HT-29 (cell line): ENCODE measurements around the gene ATF5. TPM values are rescaled to one million over a fixed set of nuclear protein-coding genes. Genes with fewer than 3 reads are reported as not detected.

Source experiments
- DNase-seq: peaks from one replicate; pipeline ENCODE4 v3.0.0-alpha.2; 2015; ENCODE audit warnings: low spot score
- total RNA-seq: library from RNA; depleted of rRNA; stranded (reverse); fragments of >200 nt; shearing (Covaris generic); gene quantifications from 2 replicates; pipeline ENCODE4 v1.2.3, GENCODE V29; 2014; rRNA removed

Gene ATF5, protein sequence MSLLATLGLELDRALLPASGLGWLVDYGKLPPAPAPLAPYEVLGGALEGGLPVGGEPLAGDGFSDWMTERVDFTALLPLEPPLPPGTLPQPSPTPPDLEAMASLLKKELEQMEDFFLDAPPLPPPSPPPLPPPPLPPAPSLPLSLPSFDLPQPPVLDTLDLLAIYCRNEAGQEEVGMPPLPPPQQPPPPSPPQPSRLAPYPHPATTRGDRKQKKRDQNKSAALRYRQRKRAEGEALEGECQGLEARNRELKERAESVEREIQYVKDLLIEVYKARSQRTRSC
- total RNA-seq = 32.2 and 32.8 TPM in 2 replicates

- peak; percentile 99 for DNase-seq
These were observed at the start of gene ATF5, which contains the start of gene NUP62 for GRCh38 chr19:49929121-49929610. Gene ATF5 (plus strand): TSS chr19:49929205. CDS start chr19:49930851, 1,646 bp downstream. Gene NUP62 (minus strand): TSS chr19:49929504. CDS start chr19:49909807, 19,697 bp downstream.

DNA sequence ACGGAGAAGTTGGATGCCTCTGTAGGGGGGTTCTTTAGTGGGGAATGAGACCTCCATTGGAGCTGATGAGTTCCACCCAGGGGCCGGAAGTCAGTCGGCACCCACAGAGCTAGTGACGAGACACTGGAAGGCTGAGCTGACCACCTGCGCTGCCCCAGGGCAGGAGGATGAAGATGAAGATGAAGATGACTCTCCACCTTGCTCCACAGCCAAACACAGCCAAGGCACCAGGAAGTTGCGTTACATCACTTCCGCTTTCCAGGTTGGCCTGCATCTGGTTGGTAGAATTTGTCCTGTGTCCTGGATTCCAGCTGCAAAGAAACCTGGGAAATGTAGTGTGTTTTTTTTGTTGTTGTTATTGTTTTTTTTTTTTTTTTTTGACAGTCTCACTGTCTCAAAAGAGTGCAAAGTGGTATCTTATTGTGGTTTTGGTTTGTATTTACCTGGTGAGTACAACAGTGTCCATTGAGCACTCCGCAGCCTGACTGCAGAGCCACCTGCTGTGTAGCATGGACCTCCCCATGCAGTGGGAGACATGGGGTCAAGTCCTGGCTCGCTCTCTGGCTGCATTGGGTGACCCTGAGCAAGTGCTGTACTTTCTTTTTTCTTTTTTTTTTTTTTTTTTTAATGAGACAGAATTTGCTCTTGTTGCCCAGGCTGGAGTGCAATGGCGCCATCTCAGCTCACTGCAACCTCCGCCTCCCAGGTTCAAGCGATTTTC, 49.6 kb upstream of the ATF5 start:
- no peak for DNase-seq

- DNase-seq = no peak
These were observed 48.7 kb upstream of the ATF5 start for GRCh38 chr19:49880162-49880869.

DNA sequence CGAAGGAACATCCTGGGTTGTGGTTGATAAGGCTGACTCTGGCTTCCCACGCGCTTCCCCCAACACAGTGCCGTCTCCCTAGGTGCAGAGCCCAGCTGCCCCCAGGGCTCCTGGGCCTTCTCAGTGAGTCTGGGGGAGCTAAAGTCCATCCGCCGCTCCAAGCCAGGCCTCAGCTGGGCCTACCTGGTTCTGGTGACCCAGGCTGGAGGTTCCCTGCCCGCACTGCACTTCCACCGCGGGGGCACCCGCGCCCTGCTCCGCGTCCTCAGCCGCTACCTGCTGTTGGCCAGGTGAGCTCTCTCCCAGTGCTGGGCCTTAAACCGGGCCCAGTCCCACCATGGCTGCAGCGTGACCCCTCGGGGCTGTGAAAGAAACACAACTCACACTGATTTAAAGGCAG, 47.8 kb upstream of the ATF5 start:
- DNase-seq = no peak

- no peak for DNase-seq
These were observed 47.2 kb upstream of the ATF5 start for GRCh38 chr19:49881672-49882394.

GRCh38 chr19:49882643-49883042, 46.4 kb upstream of the ATF5 start:
- DNase-seq = no peak

DNA sequence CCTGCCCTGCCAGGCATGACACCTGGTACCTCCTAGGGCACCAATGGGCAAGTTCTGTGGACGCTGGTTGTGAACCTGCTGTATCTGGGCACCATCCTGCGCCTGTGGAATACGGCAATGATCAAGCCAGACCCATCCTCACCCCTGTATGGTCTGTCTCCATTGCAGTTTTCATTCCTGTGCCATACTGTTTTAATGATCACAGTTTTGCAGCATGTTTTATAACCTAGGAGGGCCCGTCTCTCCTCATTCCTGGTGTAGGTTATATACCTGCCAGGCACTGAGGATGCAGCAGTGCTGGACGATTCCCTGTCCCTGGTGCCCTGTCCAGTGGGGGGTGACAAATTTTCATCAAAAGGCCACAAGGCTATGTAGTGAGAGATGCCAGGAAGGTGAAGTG, 45.9 kb upstream of the ATF5 start:
- DNase-seq = no peak

- DNase-seq = no peak
These were observed 44.9 kb upstream of the ATF5 start for GRCh38 chr19:49884109-49884508.

DNA sequence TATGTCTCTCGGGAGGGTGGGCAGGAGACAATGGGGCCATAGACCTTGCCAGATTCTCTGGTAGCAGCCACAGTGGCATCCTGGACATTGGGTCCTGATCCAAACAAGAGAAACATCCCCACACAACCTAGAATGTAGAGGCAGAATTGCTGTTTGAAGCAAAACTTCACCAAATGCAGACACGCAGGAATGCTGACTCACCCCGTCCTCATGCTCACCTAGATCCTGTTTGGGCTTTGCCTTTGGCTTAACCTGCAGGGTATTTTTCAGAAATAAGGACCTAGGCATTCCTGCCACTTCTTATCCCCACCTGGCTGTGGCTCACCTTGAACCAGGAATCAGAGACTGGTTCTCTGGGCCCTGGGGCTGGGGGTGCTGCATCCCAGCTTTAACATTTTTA, 44.2 kb upstream of the ATF5 start:
- DNase-seq = no peak

DNA sequence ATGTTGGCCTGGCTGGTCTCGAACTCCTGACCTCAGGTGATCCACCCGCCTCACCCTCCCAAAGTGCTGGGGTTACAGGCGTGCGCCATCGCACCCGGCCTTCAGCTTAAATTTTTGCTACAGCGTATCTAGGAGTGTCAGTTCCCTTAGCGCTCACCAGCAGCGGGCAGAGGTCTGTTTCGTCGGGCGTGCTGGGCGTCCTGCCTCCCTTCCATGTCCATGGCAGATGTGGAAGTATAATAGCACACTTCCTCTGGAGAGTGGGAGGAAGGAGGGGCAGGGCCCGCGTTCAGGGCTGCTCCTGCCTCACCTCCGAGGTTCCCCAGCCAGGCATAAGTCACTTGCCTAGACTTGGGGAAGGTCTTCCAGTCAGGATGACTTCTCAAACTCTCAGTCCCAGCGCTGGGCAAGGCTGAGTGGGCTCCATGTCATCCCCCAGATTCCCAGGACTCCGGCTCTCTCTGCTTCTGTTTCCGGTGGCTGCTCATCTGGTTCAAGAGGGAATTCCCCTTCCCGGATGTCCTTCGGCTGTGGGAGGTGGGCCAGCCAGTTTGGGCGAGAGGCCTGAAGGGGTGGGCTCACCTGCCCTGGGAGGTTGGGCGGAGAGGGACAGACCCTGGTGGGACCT, 41.9 kb upstream of the ATF5 start:
- peak; percentile 81 for DNase-seq

GRCh38 chr19:49887665-49888509, 41.1 kb upstream of the ATF5 start:
- DNase-seq = peak; percentile 85

DNA sequence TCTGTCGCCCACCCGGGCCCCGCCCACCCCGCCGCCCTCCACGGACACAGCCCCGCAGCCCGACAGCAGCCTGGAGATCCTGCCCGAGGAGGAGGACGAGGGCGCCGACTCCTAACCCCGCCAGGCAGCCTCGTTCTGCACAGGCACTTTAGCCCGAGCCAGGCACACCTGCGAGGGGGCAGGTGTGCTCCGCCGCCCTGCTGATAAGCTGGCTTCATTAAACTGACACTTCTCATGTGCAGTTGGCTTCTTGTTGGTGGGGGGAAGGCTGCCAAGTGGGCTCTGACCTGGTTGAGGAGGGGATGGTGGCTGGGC, 40.5 kb upstream of the ATF5 start:
- peak; percentile 59 for DNase-seq

GRCh38 chr19:49889038-49889686, 39.8 kb upstream of the ATF5 start:
- no peak for DNase-seq

DNA sequence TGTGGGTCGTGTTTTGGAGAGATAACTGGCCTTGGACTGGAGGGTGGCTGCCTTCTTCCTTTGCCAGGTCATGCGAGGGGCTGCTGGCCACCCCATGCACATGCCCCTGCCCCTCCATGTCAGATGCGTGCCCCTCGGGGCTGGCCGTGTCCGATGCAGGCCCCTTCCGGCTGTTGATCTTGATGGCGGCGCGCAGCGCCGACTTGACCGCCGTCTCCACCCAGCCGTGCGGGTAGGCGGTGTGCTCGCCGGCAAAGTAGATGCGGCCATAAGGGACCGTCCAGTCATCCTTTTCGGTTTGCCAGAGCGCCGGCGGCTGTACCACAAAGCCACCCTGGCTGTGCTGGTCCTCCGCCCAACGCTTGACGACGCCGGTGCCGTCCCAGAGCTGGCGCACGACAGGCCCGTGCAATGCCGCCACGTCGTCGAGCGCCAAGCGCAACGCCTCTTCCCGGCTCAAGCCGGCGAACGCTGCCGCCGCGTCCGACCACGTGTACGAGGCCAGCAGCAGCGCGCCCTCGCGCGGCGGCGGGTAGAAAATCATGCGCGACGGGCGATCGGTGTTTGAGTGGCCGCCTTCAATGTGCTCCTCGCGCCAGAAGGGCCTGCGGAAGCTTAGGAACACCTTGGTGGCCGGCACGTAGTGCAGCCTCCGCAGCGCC, 39.2 kb upstream of the ATF5 start:
- peak; percentile 90 for DNase-seq

DNA sequence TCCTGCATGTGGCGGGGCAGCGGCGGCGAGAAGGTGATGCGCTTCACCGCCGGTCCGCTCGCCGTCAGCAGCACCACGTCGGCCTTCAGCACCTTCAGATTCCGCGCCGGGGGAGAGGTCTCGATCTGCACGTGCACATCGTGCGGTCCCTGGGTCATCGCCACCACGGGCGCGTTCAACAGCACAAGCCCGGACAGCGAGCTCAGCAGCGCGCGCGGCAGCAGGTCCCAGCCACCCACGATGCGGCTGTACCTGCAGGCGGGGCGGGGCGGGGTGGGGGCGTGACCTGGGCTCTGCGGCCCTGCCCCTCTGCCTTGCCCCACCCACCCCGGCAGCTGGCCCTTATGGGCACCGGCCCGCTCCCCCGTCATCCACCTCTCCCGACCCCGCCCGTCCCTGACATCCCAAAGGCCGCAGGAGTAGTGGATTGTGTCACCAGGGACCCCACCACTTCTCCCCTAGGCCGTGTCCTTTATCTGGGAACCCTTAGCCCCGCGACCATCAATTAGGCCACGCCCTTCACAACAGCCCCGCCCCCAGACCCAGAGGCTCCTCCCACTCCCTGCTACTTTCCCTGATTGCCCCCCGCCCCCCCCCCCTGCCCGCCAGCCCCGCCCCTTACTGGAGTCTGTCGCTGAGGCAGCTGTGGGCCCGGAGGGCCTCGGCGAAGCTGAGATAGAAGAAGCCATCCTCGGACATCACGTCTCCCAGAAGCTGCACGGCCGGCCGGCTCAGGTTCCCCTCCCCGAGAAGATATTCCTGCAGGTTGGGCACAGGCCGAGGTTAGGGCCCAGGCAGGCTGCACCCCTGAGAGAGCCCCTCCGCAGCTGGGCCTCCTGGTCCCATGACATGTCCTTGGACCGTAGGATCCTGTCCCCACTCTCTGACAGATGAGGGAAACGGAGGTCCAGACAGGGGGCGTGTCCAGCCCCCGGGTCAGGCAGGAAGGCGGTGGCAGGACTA, 38.4 kb upstream of the ATF5 start:
- DNase-seq = peak; percentile 71

DNA sequence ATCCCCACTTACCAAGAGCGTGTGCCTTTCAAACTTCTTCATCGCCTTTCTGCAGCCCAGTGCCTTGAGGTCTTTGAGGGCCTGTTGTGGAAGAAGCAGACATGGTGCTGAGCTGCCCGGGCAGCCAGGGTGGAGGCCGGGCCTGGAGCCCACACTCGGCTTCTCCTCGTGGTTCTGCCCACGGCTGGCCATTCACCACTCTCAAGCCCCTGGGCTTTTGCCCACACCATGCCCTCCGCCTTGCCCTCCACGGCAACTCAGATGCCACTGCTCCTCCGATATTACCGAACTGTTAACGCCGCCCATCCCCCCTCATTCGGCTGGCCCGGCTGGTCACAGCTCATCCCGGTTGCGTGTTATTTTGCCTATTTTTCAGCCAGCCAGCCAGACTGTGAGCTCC, 37.6 kb upstream of the ATF5 start:
- no peak for DNase-seq

DNA sequence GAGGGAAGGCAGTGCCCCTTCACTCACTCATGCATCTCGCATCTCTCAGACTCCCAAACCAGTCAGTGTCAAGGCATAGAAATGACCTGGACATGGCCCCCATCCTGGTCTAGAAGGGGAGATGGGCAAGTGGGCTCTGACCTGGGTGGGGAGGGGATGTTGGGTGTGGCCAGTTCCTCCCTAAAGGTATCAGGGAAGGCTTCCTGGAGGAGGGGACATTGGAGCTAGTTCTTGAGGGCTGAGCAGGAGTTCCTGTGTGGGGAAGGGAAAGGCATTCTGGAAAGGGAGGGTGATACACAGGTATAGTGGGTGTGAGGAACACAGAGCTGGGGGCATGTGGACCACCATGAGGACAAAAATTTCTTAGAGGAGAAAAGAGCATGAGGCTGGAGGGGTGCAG, 36.3 kb upstream of the ATF5 start:
- no peak for DNase-seq

DNA sequence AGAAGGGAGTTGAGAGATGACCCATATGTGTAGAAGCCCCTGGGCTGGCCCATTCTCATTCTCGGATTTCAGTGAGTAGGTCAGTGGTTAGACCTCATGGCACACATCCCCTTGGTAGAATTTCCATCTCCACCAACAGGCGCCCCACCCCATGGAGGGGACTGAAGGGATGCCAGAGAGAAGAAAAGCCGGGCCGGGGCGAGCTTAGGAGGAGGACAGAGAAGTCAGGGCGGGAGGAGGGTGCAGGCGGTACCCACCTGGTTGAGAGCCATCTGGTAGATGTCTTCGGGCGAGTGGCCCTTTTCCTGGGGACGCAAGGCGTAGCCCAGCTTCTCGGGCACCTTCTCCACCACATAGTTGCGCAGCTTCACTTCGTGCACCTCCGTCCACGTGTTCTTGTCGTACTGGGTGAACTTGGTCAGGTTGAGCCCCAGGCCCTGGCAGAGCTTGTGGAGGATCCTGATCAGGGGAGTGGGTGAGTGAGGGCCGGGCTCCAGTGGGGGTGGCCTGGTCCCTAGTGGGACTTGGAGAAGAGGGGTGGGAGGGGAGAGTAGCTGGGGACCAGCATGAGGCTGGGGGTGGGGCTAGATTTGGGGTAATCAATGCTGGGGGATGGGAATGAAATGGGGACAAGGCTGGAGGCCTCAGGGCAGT, 34.9 kb upstream of the ATF5 start:
- no peak for DNase-seq
